IMR-90 (cell line): ENCODE measurements around the gene PRKCE. TPM values are rescaled to one million over a fixed set of nuclear protein-coding genes. Genes with fewer than 3 reads are reported as not detected.

Experiments
- ATAC-seq: fragments of 200-7000 bp; cut with Tn5 transposase; 2 replicates; pipeline ENCODE4 v1.9.1; 2020; ENCODE audit warnings: low read depth, mild to moderate bottlenecking, moderate library complexity
- BruUV-seq: library from RNA; stranded (reverse); fragments of 400-500 nt; replicated peaks from 2 replicates; lab custom pipeline; 2021; lab: Mats Ljungman, UMichigan
- CTCF ChIA-PET: fragments of 300-600 bp; formaldehyde crosslinking; extraction: SDS; loops from one replicate; lab custom pipeline; 2021; ENCODE audit warnings: antibody characterized with exemption; lab: Yijun Ruan, JAX
- POLR2A ChIA-PET: fragments of 300-600 bp; sonication (Branson Sonifier 250); formaldehyde crosslinking; loops from one replicate; lab custom pipeline; 2022; ENCODE audit warnings: antibody characterized with exemption; ENCODE audit not compliant: unreplicated experiment; lab: Charles Lee
- DNase-seq: peaks from one replicate; pipeline ENCODE4 v3.0.0; 2013
- H2AFZ ChIP-seq: replicated peaks from 2 replicates; pipeline ENCODE3; 2013; ENCODE audit warnings: low read length, mild to moderate bottlenecking; ENCODE audit not compliant: poor library complexity
- H2AK5ac ChIP-seq: 2 replicates; pipeline ENCODE4 v1.6.1; 2013; ENCODE audit warnings: low read depth, low read length, inconsistent platforms
- H2AK9ac ChIP-seq: replicated peaks from 2 replicates; pipeline ENCODE3; 2013; ENCODE audit warnings: mild to moderate bottlenecking, low read depth, low read length, moderate library complexity; ENCODE audit not compliant: poor library complexity
- H2BK120ac ChIP-seq: 2 replicates; pipeline ENCODE4 v1.6.1; 2013; ENCODE audit warnings: low read depth, low read length, inconsistent platforms
- H2BK15ac ChIP-seq: 3 replicates; pipeline ENCODE4 v1.6.1; 2013; ENCODE audit warnings: low read depth, low read length, inconsistent platforms
- H2BK20ac ChIP-seq: 2 replicates; pipeline ENCODE4 v1.6.1; 2013; ENCODE audit warnings: low read depth, mild to moderate bottlenecking, inconsistent platforms, low read length, moderate library complexity
- H2BK5ac ChIP-seq: 2 replicates; pipeline ENCODE4 v1.6.1; 2013; ENCODE audit warnings: mild to moderate bottlenecking, low read depth, low read length, inconsistent platforms; ENCODE audit not compliant: poor library complexity, severe bottlenecking
- H3K14ac ChIP-seq: replicated peaks from 2 replicates; pipeline ENCODE4 v1.6.1; 2013; ENCODE audit warnings: low read depth, low read length, inconsistent platforms
- H3K18ac ChIP-seq: 2 replicates; pipeline ENCODE4 v1.6.1; 2013; ENCODE audit warnings: low read depth, low read length, control low read depth
- H3K23ac ChIP-seq: 2 replicates; pipeline ENCODE4 v1.6.1; 2013; ENCODE audit warnings: low read depth, low read length, inconsistent platforms
- H3K27ac ChIP-seq: 2 replicates; pipeline ENCODE4 v1.5.1; 2013; ENCODE audit warnings: mild to moderate bottlenecking, control low read depth, low read length; ENCODE audit not compliant: insufficient read depth
- H3K27me3 ChIP-seq: 2 replicates; pipeline ENCODE4 v1.6.1; 2013; ENCODE audit warnings: low read length; ENCODE audit not compliant: control insufficient read depth, insufficient read depth
- H3K36me3 ChIP-seq: 2 replicates; pipeline ENCODE4 v1.6.1; 2013; ENCODE audit warnings: low read length, mixed read lengths; ENCODE audit not compliant: control insufficient read depth, insufficient read depth
- H3K4ac ChIP-seq: 2 replicates; pipeline ENCODE4 v1.6.1; 2013; ENCODE audit warnings: low read depth, low read length, inconsistent platforms
- H3K4me1 ChIP-seq: 2 replicates; pipeline ENCODE4 v1.6.1; 2013; ENCODE audit warnings: low read length, mixed read lengths; ENCODE audit not compliant: control insufficient read depth, insufficient read depth
- H3K4me2 ChIP-seq: 2 replicates; pipeline ENCODE4 v1.6.1; 2013; ENCODE audit warnings: low read depth, mild to moderate bottlenecking, control low read depth, low read length, moderate library complexity
- H3K4me3 ChIP-seq: 2 replicates; pipeline ENCODE4 v1.5.1; 2013; ENCODE audit warnings: low read depth, mild to moderate bottlenecking, control low read depth, low read length, moderate library complexity; ENCODE audit not compliant: insufficient read depth
- H3K56ac ChIP-seq: 2 replicates; pipeline ENCODE4 v1.6.1; 2013; ENCODE audit warnings: low read length, inconsistent platforms; ENCODE audit not compliant: insufficient read depth; ENCODE audit errors: extremely low read depth
- H3K79me1 ChIP-seq, 2 experiments: 2 replicates each; pipeline ENCODE4 v1.6.1; 2013; ENCODE audit warnings: low read length in 2 of 2, inconsistent platforms in 1 of 2, low read depth in 1 of 2
- H3K9ac ChIP-seq: 2 replicates; pipeline ENCODE4 v1.6.1; 2013; ENCODE audit warnings: low read depth, low read length, control low read depth
- H3K9me1 ChIP-seq: 2 replicates; pipeline ENCODE4 v1.6.1; 2013; ENCODE audit warnings: low read length, inconsistent platforms; ENCODE audit not compliant: insufficient read depth
- H3K9me3 ChIP-seq: 2 replicates; pipeline ENCODE4 v1.6.1; 2013; ENCODE audit warnings: low read length; ENCODE audit not compliant: control insufficient read depth, insufficient read depth
- H4K20me1 ChIP-seq: 2 replicates; pipeline ENCODE4 v1.6.1; 2013; ENCODE audit warnings: low read length, inconsistent platforms; ENCODE audit not compliant: insufficient read depth
- H4K5ac ChIP-seq: 2 replicates; pipeline ENCODE4 v1.6.1; 2013; ENCODE audit warnings: mild to moderate bottlenecking, low read depth, low read length, control low read depth
- H4K8ac ChIP-seq, 2 experiments: 2 replicates each; pipeline ENCODE4 v1.6.1; 2013; ENCODE audit warnings: low read depth in 2 of 2, low read length in 2 of 2, control low read depth in 1 of 2, inconsistent platforms in 1 of 2
- H4K91ac ChIP-seq: 2 replicates; pipeline ENCODE4 v1.6.1; 2013; ENCODE audit warnings: low read depth, low read length, inconsistent platforms; ENCODE audit not compliant: insufficient read depth
- BHLHE40 ChIP-seq: fragments of 150-350 bp; IDR thresholded peaks from 2 replicates; pipeline ENCODE4 v1.6.1; 2016; ENCODE audit warnings: mild to moderate bottlenecking, low read depth, low read length
- CEBPB ChIP-seq: IDR thresholded peaks from 2 replicates; pipeline ENCODE4 v1.6.1; 2012; ENCODE audit warnings: low read depth, low read length, improper control_type of control experiment
- CHD1 ChIP-seq: IDR thresholded peaks from 2 replicates; pipeline ENCODE4 v1.6.1; 2012; ENCODE audit warnings: low read depth, low read length, improper control_type of control experiment
- FOS ChIP-seq: fragments of 150-350 bp; IDR thresholded peaks from 2 replicates; pipeline ENCODE4 v1.6.1; 2016; ENCODE audit warnings: low read depth, low read length
- MAFK ChIP-seq: IDR thresholded peaks from 2 replicates; pipeline ENCODE4 v1.6.1; 2012; ENCODE audit warnings: low read depth, low read length, improper control_type of control experiment
- MAZ ChIP-seq: IDR thresholded peaks from 2 replicates; pipeline ENCODE4 v1.6.1; 2012; ENCODE audit warnings: low read depth, mild to moderate bottlenecking, low read length, improper control_type of control experiment, moderate library complexity, borderline replicate concordance
- MXI1 ChIP-seq: IDR thresholded peaks from 2 replicates; pipeline ENCODE4 v1.6.1; 2012; ENCODE audit warnings: low read depth, mild to moderate bottlenecking, low read length, moderate library complexity, borderline replicate concordance
- NFE2L2 ChIP-seq: fragments of 150-350 bp; IDR thresholded peaks from 2 replicates; pipeline ENCODE4 v1.6.1; 2016; ENCODE audit warnings: low read depth, mild to moderate bottlenecking, low read length
- POLR2A ChIP-seq: IDR thresholded peaks from 2 replicates; pipeline ENCODE4 v1.6.1; 2012; ENCODE audit warnings: mild to moderate bottlenecking, low read depth, low read length
- RAD21 ChIP-seq: IDR thresholded peaks from 2 replicates; pipeline ENCODE4 v1.6.1; 2012; ENCODE audit warnings: low read length, improper control_type of control experiment
- RCOR1 ChIP-seq: IDR thresholded peaks from 2 replicates; pipeline ENCODE4 v1.6.1; 2012; ENCODE audit warnings: mild to moderate bottlenecking, low read length, improper control_type of control experiment; ENCODE audit not compliant: insufficient replicate concordance
- RFX5 ChIP-seq: IDR thresholded peaks from 2 replicates; pipeline ENCODE4 v1.8.0; 2012; ENCODE audit warnings: low read depth, mild to moderate bottlenecking, low read length, moderate library complexity
- SMC3 ChIP-seq: fragments of 150-350 bp; IDR thresholded peaks from 2 replicates; pipeline ENCODE4 v1.6.1; 2016; ENCODE audit warnings: low read depth, mild to moderate bottlenecking, antibody characterized with exemption, low read length, moderate library complexity
- WGBS, 2 experiments: methylation state at CpG; one replicate each; pipeline versions ENCODE4 v1.1.5 to v1.1.7; 2013; ENCODE audit warnings: missing lambda C conversion rate in 2 of 2; ENCODE audit not compliant: insufficient read length in 1 of 2; ENCODE audit errors: extremely low coverage in 2 of 2; 5-methylcytosine and 5-hydroxymethylcytosine counted together
- dilution Hi-C: fragments of 300-500 bp; cut with HindIII; formaldehyde crosslinking; loops from one replicate; pipeline ENCODE4 v1.14.3; 2018; ENCODE audit warnings: low sequenced_read_pairs; ENCODE audit not compliant: unreplicated experiment
- in situ Hi-C: fragments of 300-500 bp; cut with MboI; formaldehyde crosslinking; loops from 3 replicates; pipeline ENCODE4 v1.14.3; 2019; ENCODE audit warnings: low sequenced_read_pairs, inconsistent platforms, mixed read lengths
- intact Hi-C: fragments of 100-400 bp; cut with micrococcal nuclease; formaldehyde crosslinking; loops from 2 replicates; pipeline ENCODE4 v1.10.0; 2022
- polyA plus RNA-seq, 3 experiments: library from polyadenylated mRNA; depleted of rRNA; stranded (reverse); fragments of >200 nt; gene quantifications; 2 replicates each; pipeline ENCODE4 v1.2.3, GENCODE V29; 2012; ENCODE audit warnings: low replicate concordance in 1 of 3
- total RNA-seq: library from RNA; depleted of rRNA; stranded (reverse); fragments of >200 nt; gene quantifications from 2 replicates; pipeline ENCODE4 v1.2.3, GENCODE V29; 2012
- TF ChIP-seq, protein P1 (sequence below): conservative IDR thresholded peaks from 2 replicates; pipeline ENCODE4 v1.5.1; 2012; ENCODE audit warnings: mild to moderate bottlenecking, low read depth, low read length, improper control_type of control experiment
- TF ChIP-seq, protein P2 (sequence below): fragments of 150-350 bp; IDR thresholded peaks from 2 replicates; pipeline ENCODE4 v1.6.1; 2017; ENCODE audit warnings: mild to moderate bottlenecking, antibody characterized with exemption, low read length, low read depth
- TF ChIP-seq, protein P3 (sequence below): fragments of 150-350 bp; IDR thresholded peaks from 2 replicates; pipeline ENCODE4 v1.6.1; 2016; ENCODE audit warnings: low read depth, mild to moderate bottlenecking, low read length, moderate library complexity, borderline replicate concordance

The PRKCE gene
- total and polyA plus RNA-seq, 2 of the 4 experiments (the other 2 are of a cell fraction), result 8.1 to 32.4 TPM

DNA sequence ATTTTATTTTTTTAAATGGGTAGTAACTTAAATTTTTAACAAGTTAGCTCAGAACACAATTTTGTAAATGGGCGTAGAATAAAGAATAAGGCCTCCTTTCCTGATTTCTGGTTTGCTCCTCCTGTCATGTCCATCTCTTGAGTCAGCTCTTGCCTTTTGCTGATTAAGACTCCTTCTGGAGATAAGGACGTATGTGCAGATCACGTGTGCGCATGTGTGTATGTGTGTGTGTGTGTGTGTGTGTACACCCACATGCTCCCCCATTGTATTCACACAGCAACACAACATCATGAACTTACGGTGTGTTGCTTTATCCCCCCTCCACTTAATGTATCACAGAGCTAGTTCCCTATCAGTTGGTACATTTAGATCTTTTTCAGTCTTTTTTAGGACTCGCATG is 182.9 kb downstream of the PRKCE start:
- Histone ChIP-seq H2BK20ac (no peak overlapping the region), H3K36me3 (no peaks in the 10 kb centered on the region), H2AFZ (no peak overlapping the region), H3K4ac (no peak overlapping the region), H3K27ac (no peak overlapping the region), H3K4me1 (peaks cover 2% of the 10 kb centered on the region; the same call in 1 of the 2 replicates), H4K5ac (no peak overlapping the region), H3K9ac (no peak overlapping the region), H3K9me1 (no peaks in the 10 kb centered on the region; the same call in 1 of the 2 replicates), H2AK5ac (no peak overlapping the region), H3K27me3 (no peaks in the 10 kb centered on the region), H3K9me3 (peaks cover 3% of the 10 kb centered on the region), H2AK9ac (no peak overlapping the region), H3K14ac (no peak overlapping the region), H3K18ac (no peak overlapping the region), H3K79me1 (no peaks in the 10 kb centered on the region; a peak in 3 of 4 replicates), H2BK120ac (no peak overlapping the region), H4K20me1 (peaks cover 3% of the 10 kb centered on the region), H2BK15ac (no peak overlapping the region), H2BK5ac (no peak overlapping the region), H3K23ac (no peak overlapping the region), H3K56ac (no peak overlapping the region), H3K4me3 (no peak overlapping the region), H4K8ac (no peak overlapping the region), H3K4me2 (no peak overlapping the region), H4K91ac (no peak overlapping the region)
- TF ChIP-seq RCOR1 (no peak), MXI1 (no peak), SMC3 (no peak), RFX5 (no peak), CEBPB (no peak), MAZ (no peak), RAD21 (no peak), FOS (no peak), CHD1 (no peak), MAFK (no peak), NFE2L2 (no peak), POLR2A (no peak), BHLHE40 (no peak)
- TF ChIP-seq, protein P1, sequence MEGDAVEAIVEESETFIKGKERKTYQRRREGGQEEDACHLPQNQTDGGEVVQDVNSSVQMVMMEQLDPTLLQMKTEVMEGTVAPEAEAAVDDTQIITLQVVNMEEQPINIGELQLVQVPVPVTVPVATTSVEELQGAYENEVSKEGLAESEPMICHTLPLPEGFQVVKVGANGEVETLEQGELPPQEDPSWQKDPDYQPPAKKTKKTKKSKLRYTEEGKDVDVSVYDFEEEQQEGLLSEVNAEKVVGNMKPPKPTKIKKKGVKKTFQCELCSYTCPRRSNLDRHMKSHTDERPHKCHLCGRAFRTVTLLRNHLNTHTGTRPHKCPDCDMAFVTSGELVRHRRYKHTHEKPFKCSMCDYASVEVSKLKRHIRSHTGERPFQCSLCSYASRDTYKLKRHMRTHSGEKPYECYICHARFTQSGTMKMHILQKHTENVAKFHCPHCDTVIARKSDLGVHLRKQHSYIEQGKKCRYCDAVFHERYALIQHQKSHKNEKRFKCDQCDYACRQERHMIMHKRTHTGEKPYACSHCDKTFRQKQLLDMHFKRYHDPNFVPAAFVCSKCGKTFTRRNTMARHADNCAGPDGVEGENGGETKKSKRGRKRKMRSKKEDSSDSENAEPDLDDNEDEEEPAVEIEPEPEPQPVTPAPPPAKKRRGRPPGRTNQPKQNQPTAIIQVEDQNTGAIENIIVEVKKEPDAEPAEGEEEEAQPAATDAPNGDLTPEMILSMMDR, result no peak
- TF ChIP-seq, protein P2, sequence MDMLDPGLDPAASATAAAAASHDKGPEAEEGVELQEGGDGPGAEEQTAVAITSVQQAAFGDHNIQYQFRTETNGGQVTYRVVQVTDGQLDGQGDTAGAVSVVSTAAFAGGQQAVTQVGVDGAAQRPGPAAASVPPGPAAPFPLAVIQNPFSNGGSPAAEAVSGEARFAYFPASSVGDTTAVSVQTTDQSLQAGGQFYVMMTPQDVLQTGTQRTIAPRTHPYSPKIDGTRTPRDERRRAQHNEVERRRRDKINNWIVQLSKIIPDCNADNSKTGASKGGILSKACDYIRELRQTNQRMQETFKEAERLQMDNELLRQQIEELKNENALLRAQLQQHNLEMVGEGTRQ, result no peak
- TF ChIP-seq, protein P3, sequence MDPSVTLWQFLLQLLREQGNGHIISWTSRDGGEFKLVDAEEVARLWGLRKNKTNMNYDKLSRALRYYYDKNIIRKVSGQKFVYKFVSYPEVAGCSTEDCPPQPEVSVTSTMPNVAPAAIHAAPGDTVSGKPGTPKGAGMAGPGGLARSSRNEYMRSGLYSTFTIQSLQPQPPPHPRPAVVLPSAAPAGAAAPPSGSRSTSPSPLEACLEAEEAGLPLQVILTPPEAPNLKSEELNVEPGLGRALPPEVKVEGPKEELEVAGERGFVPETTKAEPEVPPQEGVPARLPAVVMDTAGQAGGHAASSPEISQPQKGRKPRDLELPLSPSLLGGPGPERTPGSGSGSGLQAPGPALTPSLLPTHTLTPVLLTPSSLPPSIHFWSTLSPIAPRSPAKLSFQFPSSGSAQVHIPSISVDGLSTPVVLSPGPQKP, result no peak
- in situ Hi-C loops (no loop called here), intact Hi-C loops (no loop called here), dilution Hi-C loops (no loop called here)
- no TSS peak for BruUV-seq
- POLR2A ChIA-PET, result no interaction called here
- DNase-seq (no peak), ATAC-seq (no peak)
- CTCF ChIA-PET, result interaction anchor here (1.1 kb wide), 1 partner anchor 8 kb away, joined by 3 read pairs; no protein-coding TSS in a partner anchor
- no CpG with 5 or more reads among the region's 6 CpGs for WGBS, 2 experiments
